HG02852 (cell line): ENCODE results near the gene CPT1A.

ENCODE experiments used
- ATAC-seq: cut with Tn5 transposase; IDR thresholded peaks from one replicate; pipeline ENCODE4 v1.9.1; 2021; ENCODE audit warnings: mild to moderate bottlenecking, moderate library complexity; ENCODE audit not compliant: unreplicated experiment

The CPT1A gene

DNA sequence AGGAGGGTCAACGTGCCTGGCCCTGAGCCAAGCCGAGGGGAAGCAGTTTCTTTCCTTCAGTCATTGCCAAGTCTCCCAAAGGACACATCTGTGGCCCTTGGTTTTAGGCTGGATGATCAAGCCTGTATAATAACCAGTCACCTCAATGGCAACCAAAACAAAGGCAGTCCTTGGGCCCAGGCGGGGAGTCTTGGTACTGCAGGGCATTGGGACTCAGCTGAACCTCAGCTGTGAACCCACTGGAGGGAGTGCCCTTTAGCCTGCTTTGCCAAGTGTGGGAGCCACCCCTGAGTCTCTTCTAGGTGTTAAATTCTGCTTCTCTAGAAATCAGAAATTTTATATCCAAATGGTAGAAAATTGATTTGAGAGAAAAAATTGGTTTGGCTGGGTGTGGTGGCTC, 36.9 kb downstream of the CPT1A start:
- ATAC-seq, result no peak

DNA sequence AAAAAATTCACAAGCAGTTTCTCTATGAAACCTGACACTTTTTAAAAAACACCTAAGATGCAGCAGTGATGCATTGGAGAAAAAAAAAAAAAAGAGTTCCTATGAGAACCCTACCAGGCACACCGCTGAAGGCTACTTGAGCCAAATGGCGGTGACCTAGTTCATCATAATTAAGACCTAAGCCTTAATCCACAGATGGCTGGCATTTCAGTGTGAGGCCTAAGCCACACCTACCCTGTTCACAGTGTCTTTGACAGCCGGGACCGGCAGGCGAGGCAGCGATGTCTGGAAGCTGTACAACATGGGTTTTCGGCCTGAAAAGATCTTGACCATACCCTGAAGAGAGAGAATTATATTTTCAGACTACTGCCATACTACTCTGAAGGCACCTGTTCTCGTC, 38.0 kb downstream of the CPT1A start:
- no peak for ATAC-seq

DNA sequence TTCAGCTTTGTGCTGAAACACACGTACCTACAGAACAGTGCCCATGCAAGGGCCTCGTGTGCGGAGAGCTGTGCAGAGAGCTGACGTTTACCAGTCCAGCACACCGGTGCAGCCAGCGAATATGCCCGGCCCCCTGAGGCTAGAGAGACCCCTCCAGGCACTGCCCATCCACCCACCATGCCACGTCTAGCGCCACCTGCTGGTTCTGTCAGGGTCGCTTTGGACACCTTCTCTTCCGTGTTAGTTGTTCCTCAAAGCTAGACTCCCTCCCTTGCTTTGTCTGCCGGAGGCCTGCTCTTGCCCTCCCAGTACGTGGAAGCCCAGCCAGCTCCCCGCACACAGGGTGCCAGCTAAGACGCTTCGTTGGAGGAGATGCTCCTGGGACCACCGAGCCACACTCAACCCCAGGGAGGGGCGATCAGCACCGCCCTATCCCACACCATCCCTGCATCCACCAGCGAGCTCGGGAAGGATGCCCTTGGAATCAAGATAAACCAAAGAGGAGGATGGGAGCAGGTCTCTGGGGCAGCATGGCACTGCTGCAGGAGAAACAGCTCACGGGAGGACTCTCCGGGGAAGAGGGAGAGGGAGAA, 43.4 kb downstream of the CPT1A start:
- ATAC-seq, result no peak

DNA sequence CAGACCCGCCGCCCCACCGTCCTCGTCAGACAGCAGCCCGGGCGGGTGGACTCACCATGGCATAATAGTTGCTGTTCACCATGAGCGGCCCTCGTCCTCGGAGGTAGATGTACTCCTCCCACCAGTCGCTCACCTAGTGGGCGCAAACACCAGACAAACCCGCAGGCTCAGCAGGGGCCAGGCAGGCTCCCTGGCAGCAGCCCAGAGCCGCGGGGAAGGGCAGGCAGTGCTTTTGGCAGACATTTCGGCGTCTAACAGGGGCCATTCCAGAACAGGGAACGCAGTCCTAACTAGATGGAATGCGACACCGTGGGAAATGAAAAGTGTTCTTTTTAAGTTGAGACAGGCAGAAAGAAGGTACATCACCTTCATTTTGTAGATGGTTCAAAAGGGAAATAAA, 44.9 kb downstream of the CPT1A start:
- no peak for ATAC-seq

DNA sequence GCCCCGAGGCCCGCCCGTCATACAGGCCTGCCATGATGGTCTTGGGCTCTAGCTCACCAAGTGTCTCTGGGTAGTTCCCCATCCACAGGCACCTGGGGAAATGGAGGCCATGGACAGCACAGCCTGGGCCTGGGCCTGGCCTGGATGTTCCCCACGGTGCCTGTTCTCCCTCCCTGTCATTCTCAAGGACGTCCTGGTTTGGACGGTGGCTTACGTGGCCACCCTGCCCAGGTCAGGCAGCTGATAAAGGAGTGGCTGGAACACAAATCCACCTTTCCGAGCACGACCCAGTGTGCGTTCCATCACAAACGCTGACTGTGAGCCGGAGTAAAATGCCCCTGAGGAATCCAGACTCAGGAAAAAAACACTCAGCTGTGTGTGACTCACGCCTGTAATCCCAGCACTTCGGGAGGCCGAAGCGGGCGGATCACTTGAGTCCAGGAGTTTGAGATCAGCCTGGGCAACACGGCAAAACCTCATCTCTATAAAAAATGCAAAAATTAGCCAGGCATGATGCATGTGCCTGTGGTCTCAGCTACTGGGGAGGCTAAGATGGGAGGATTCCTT, 49.2 kb downstream of the CPT1A start:
- no peak for ATAC-seq

DNA sequence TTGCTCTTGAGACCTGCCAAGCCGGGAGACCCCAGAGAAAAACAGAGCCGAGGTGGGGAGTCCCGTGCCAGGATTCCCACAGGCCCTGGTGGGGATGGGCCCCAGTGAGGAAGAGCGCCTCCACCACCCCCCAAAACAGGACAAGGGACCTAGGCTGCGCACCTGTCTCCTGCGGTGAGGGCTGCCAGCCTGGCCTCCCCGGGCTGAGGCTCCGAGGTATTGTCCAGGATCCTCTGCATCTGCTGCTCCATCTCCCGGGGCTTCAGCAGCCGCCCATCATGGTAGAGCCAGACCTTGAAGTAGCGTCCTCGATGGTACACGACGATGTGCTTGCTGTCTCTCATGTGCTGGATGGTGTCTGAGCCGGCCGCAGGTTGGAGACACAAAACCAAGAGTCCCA, 57.1 kb downstream of the CPT1A start:
- ATAC-seq, result no peak

DNA sequence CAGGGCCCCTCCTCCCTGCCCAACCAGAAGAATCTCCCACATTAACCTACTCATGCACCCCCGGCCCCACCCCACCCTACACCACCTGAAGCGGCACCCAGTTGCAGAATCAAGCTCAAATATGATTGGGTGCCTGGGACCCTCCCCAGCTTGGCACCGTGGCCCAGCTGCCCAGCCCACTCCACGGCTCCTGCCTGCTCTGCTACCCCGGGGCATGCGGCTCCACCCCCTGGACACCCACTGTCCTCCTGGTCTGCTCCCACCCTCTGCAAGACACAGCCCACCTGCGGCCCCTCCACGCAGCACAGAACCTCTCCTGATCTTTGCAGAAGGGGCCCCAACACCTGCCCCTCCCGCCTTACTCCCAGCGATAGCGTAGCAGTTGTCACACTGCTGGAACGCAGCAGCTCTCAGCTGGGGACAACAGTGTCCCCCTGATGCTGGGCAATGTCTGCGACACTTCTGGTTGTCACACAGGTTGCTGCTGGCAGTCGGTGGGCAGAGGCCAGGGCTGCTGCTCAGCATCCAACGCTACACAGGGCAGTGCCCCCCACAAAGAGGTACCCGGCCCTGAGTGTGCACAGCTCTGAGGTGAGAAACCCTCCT, 58.4 kb downstream of the CPT1A start:
- ATAC-seq, result no peak

DNA sequence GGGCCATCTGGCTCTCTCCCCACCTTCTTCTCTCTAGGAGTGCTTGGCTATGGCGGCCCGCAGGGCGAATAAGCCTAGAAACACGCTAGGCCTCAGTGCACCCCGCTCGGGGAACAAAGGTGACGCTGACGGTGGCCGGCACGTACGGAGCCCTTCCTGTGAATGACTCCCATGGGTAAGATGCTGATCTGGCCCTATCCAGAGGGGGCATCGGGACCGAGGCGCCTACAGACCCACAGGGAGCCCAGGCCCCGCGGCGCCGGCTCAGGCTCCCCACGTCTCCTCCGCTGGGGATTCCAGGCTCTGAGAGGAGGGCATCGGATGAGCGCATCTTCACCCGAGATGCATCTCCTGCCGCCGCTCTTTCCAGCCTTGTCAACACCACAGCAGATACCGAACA, 59.0 kb downstream of the CPT1A start:
- no peak for ATAC-seq

DNA sequence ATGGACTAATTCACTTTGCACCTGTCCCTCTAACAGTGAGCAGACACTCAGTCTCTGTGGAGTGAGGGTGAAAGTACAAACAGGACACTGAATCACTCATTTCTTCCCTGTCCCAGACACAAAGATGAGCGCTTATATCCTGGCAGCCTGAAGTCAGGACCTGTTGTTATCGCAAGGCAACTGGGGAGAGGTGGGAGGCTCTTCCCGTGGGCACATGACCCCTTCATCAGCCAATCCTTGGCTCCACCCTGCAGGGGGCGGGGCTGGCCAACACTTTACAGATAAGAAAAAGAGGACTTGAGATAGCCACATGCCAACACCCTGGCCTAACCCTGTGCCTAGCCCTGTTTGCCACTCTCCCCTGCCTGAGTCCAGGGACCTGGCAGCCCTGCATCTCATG, 60.9 kb downstream of the CPT1A start:
- ATAC-seq, result no peak

DNA sequence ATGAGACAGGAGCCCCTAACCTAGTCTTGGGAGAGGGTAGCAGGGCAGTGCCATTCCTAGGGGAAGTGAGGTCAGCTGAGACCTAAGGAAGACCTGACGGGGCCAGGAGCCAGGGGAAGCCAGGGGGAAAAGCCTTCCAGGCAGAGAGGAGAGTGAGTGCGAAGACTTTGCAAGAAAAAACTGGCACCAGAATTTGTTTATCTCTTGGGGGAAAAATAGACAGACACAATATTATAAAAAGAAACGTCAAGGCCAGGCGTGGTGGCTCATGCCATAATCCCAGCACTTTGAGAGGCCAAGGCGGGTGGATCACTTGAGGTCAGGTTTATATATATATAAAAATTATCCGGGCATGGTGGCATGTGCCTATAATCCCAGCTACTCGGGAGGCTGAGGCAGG, 63.5 kb downstream of the CPT1A start:
- ATAC-seq, result no peak

DNA sequence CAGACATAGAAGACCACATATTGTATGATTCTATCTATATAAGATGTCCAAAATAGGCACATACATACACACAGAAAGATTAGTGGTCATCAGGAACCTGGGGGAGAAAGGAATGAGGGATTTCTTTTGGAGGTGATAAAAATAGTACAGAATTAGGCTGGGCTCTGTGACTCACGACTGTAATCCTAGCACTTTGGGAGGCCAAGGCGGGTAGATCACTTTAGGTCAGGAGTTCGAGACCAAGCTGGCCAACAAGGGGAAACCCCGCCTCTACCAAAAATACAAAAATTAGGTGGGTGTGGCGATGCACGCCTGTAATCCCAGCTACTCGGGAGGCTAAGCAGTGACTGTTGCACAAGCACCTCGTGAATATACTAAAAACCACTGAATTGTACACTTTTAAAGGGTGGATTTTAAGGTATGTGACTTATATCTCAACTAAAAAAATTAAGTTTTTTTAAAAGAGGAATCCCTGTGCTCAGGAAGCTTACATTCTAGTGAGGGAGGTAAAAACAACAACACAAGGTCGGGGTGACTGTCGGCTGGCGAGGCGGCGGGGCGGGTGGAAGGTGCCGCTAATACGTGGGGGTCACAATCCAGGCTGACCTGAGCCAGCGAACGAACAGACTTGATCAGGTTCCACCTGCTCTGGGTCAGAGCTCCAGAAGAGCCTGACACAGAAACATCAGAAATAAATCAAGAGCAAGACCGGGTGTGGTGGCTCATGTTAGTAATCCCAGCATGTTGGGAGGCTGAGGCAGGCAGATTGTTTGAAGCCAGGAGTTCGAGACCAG, 65.1 kb downstream of the CPT1A start:
- ATAC-seq, result no peak

DNA sequence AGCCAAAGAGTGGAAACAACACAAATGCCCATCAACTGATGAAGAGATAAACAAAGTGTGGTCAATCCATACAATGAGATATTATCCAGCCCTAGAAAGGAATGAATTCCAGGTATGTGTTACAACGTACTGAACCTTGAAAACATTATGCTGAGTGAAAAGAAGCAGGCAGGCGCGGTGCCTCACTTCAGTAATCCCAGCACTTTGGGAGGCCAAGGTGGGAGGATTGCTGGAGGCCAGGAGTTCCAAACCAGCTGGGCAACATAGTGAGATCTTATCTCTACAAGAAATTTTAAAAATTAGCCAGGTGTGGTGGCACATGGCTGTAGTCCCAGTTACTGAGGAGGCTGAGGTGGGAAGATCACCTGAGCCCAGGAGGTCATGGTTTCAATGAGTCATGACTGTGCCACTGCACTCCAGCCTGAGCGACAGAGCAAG, 65.7 kb downstream of the CPT1A start:
- no peak for ATAC-seq

DNA sequence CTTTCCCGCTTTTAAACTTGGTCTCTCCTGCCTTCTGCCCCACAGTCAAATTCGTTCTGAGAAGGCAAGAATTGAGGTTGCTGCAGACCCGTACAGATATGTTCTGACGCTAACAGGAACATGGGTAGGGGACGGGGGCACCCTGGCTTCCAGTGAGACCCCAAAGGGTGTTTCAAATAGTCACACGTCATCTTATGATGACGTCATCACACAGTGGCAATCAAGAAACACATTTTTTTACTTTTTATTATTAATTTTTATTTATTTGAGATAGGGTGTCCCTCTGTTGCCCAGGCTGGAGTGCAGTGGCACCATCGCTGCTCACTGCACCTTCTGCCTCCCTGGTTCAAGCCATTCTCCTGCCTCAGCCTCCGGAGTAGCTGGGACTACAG, 67.5 kb downstream of the CPT1A start:
- ATAC-seq, result no peak

DNA sequence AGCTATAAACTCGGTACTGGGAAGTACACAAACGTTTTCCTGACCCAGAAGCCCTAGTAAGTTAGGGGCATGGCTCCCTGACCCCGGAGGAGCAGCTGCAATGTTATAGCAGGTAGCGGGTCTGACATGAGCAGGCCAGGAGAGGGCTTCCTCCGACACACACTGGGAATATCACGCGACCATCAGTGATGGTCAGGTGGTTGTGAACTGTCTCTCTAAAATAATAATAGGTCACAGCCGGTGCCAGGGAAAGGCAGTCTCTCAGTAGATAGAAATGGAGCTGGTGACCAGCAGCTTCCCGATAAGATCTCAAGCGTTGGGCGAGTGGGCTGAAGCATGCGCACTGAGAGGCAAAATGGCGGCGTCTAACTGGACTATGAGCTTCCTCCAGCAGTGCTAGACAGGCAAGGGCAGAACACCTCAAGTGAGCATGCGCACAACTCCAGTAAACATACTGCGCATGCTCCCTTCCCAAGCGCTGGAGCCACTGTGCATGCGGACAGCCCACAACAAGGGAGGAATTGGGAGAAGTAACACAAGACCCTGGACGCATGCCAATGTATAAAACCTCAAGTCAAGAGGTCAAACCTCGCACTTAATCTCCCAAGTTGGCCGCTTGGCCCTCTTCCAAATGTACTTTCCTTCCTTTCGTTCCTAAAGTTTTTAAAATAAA, 68.1 kb downstream of the CPT1A start:
- no peak for ATAC-seq

DNA sequence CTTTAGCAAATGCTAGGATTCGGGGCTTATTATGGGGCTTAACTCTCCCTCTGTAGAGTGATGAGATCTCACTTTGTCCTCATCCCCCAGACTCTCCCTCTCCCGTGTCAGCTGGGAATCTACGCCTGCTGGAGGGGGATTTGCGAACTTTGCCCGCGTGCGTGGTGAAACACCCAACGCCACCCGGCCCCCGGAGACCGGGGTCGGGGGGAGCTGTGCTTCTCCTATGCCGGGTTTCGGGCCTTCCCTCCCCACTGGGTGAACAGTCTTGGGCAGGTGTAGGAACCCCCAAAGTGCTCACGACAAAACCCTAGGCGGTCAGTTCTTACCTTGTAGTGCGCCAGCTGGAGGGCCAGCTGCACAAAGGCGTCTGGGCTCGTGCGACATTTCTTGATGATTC, 68.8 kb downstream of the CPT1A start:
- ATAC-seq, result no peak

DNA sequence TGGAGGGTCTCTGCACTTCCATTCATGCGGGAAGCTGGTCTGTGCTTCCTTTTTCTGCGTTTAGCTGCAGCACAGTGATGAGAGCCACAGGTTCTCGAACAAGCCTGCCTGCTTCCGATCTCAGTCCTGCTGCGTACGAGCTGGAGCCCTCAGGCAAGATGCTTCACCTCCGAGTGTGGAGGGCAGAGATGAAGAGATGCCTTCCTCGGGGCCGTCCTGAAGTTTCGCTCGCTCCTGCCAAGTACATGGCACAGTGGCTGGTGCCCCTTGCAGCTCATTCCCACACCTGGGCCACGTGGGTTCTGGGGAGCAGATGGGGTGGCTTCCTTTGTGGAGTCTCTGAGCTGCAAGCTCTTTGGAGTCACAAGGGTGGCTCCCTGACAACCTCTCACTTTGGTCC, 70.9 kb downstream of the CPT1A start:
- no peak for ATAC-seq

DNA sequence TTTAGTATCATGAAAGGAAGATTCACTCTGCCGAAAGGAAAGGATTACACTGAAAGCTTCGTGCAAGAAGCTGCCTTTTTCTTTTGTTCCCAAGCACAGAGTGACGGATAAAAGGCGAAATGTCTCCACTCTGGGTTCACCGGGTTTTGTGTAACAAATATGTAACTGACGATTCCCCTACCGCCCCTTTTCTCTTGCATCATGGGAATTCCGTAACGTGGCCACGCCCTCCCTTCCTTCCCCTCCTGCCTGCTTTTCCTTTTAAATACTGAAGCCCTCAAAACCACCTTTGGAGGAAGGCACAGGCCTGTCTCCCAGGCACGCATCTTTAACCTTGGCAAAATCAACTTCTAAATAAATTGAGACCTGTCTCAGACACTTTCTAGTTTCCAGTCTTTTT, 74.0 kb downstream of the CPT1A start:
- ATAC-seq, result no peak

DNA sequence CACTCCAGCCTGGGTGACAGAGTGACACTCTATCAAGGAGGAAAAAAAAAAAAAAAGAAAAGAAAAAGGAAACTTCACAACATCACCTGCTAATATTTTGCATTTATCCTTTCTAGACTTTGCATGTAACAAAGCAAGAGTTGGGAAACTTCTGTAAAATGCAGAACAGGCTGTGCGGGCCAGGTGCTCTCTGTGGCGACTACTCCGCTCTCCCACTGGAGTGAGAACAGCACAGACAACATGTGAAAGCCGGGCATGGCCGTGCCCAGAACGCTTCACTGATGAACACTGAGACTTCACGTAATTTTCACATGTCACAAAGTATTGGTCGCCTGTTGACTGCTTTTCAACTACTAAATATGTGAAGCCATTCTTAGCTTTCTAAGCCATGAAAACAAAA, 74.9 kb downstream of the CPT1A start:
- no peak for ATAC-seq

DNA sequence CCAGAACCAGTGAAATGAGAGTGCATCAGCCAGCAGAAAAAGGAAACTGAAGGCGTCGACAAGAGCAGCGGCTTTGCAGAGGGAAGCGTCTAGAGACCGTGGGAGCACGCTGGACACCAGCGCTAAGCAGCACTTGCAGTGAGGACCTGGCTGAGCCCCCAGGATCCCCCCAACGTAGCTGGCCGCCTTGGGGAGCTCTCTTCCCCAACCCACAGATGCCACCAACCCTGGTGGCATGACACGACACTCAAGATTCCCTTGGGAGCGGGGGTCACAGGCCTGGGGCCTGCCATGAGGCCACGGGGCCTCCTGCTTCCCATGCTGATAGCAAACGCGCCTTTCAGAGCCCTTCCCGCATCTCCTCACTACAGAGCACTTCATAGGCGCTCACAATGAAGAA, 77.0 kb downstream of the CPT1A start:
- ATAC-seq, result no peak

DNA sequence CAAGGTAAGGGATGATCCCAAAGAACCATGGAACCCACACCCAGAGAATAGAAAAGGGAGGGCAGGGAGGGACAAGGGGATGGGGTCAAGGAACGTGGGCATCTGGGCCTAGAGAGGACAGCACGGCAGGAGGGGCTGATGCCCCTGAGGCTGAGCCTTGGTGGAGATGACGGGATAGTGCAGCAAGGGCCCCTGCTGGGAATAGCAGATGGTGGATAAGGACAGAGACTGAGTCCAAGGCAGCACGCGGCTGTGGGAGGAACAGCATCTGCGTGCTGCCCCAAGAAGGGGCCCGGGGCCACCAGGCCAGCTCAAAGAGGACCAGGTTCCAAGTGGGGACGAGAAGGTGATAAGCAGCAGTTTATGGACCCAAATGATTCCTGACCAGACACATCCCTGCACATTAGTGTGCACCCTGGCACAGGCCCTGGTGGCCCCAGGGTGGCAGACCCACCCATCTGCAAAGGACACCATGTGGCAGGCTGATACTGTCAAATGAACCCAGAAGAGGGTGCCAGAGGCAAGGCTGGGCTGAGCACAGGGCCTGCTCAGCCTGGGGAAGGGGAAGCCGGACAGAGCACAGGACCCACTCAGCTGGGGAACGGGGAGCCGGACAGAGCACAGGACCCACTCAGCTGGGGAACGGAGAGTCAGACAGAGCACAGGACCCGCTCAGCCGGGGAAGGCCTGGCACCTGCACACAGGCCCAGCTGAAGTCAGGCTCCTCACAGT, 77.6 kb downstream of the CPT1A start:
- ATAC-seq, result no peak

DNA sequence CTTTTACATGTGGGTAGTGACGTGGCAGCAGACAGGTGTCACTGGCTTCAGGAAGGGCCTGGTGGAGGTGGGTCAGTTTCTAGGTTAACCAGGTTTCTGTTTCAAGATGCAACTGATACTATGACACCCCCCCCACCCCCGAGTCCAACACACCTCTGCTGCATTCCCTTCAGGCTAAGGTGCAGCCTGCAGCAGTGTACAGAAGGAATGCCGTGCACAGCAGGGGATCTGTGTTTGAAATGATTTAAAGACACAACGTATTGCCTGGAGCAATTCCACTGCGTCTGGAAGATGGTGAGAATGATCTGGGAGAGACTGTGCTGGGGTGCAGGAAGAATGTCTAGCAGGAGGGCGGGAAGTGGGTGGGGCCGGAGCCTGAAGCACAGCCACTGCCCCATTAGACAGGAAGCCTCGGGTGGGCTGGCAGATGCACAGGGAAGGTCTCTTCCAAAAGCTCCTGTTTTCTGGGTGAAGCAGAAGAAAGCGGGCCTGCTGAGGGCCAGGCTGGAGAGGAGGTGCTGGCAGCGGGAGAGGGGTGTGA, 78.5 kb downstream of the CPT1A start:
- ATAC-seq, result no peak
